ENCODE data around the gene RNF181.
"Not testable (repeated sequence)": the region's sequence is repeated elsewhere in the genome, so short reads cannot be mapped to it uniquely, and the experiment has no call there.

RNF181 gene

DNA sequence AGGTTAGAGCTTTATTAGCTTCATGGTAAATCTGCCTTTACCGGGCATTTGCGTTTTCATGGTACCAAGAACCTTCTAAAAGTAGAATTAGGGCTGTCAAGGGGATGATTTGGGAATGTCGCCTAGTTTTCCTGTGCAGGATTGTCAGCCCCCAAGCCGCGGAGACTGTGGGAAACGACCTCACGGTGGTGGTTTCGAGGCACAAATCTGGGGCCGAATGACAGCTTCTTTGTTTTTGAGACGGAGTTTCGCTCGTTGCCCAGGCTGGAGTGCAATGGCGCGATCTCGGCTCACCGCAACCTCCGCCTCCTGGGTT lies 19.8 kb downstream of the RNF181 start:
- DNase-seq: no peak

DNA sequence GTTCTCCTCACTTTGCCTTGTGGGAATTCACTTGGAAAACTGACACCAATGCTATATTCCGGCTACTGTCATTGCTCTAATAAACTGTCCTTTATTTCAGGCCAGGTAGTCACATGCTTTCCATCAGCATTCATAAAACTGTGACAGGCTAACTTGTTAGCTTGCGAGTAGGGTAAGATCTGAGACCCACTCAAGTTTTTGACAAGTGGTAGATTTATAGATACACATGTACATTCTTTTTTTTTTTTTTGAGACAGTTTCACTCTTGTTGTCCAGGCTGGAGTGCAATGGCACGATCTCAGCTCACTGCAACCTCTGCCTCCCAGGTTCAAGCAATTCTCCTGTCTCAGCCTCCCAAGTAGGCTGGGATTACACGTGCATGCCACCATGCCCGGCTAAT lies 22.2 kb downstream of the RNF181 start:
- DNase-seq: not testable (repeated sequence)

DNA sequence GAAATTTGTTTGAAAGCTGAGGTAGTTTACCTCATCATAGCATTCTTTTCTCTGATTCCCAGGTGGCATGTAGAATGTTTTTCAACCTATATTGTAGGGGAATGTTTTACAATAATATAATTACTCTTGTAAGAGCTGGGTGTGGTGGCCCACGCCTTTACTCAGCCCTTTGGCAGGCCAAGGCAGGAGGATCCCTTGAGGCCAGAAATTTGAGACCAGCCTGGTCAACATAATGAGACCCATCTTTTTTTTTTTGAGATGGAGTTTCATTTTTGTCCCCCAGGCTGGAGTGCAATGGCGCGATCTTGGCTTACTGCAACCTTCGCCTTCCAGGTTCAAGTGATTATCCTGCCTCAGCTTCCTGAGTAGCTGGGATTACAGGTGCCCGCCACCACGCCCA lies 24.1 kb downstream of the RNF181 start:
- no peak for DNase-seq

DNA sequence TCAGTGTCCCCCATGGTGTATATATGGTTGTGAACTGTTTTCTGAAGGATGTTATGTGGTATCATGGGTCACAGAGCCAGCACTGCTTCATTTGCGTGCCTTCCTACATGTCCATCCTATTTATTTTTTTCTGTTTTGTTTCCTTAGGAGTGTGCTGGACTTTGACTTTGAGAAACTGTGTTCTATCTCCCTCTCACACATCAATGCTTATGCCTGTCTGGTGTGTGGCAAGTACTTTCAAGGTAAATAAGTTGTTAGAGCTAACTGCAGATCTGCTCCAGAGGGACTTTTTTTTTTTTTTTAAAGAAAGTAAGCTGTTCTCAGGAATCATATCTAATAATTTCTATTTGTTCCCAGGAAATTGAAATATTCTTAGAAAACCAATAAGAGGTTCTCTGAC lies 25.8 kb downstream of the RNF181 start:
- DNase-seq: no peak

DNA sequence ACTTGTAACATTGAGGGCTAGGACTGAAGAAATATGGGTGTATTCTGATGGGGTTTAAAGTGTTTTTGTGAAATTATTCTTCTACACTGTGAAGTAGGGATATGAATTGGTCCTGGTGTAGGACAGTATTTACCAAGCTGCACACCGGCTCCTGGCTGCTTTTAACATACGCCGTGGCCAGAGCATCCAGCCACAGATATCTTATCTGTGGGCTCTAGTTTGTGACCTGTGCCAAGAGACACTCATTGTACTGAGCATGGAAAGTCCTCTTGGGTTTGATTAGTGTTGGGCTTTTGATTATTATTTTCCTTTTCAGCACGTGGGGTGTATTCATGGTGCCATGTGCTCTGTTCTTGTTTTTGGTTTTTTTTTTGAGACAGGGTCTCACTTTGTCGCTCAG lies 28.4 kb downstream of the RNF181 start:
- DNase-seq: no peak

DNA sequence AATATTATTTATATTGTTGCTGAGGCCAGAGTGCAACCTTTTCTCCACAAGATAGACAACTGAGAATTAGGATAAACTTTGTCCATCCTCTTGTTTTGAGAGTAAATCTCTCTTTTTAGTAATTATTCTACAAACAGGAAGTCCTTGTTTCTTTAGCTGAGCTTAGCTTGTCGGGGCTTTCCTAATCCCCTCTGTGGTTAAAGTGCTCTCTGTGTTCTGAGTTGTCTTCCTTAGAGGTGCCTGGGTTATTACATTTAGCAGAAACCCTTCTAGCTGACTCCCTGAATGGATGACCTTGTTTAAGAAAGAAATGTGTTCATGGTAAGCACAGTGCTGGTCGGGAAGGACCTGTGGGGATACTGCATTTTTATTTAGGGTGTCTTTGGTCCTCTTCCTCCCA lies 33.1 kb downstream of the RNF181 start:
- DNase-seq: no peak

DNA sequence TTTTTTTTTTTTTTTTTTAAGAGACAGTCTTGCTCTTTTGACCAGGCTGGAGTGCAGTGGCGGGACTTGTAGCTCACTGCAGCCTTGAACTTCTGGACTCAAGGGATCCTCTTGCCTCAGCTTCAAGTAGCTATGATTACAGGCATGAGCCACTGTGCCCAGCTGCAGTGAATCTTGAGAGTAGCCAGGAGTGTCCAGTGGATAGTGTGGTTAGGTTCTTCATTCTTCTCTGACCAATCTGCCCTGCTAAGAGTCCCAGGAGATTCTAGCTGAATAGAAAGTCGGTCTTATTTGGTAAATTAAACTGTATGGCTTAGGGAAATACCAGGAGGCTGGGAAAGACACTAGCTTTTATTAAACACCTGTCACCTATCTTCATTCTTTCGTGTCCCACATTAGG lies 35.8 kb downstream of the RNF181 start:
- DNase-seq: no peak

DNA sequence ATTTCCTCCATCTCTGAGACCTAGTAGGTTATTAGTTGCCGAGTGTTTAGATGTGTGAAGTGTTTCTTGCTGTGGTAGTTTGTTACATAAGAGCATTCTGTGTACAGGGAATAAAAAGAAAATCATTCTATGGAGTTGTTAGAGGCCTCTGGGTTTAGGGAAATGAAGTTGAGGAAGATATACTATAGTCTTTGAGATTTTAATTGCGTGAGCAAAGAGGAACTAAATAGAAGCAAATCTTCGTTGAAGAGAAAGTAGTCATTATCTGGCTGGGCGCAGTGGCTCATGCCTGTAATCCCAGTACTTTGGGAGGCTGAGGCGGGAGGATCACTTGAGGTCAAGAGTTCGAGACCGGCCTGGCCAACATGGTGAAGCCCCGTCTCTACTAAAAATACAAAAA lies 39.5 kb downstream of the RNF181 start:
- no peak for DNase-seq

DNA sequence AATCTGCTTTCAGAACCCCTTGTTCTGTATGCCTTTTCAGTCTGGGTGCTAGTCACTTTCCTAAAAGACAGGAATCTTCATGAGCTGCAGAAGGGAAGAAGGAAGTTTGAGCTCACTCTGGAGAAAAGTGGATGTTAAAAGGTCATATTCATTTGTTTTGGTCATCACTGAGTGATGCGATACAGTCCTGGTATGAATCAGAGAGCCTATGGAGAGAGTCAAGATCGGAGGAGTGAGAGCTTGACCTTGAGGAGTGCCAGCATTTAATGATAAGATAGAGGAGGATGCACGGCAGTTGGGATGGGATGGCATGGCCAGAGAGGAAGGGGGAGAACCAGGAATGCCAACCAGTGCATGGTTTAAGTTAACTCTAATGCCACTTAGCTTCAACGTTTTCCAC lies 40.1 kb downstream of the RNF181 start:
- DNase-seq: no peak

DNA sequence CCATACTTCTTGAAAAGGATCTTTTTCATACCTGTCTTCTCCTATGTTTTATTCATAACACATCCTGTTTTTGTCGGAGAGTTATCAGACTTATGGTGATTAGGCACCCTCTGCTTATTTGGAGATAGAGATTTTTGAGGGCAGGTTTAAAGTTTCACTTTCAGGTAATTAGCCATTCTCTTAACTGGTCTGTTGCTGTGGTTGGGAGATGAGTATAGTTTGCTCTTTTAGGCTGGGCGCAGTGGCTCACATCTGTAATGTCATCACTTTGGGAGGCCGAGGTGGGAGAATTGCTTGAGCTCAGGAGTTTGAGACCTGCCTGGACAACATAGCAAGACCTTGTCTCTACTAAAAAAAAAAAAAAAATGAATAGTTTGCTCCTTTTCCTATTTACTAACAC lies 47.2 kb downstream of the RNF181 start:
- DNase-seq: no peak

DNA sequence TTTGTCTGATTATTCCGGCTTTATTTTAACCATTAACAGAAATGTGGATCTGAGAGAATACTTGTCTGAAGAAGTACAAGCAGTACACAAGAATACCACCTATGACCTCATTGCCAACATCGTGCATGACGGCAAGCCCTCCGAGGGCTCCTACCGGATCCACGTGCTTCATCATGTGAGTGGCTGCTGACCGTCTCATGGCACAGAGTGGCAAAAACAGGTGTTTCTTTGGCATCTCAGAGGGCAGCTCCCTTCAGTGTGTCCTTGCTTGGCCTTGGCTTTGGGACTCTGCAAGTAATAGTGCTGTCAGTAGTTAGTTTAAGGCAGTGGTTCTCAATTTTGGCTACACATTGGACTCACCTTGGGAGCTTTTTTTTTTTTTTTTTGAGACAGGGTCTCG lies 49.4 kb downstream of the RNF181 start:
- DNase-seq: no peak

DNA sequence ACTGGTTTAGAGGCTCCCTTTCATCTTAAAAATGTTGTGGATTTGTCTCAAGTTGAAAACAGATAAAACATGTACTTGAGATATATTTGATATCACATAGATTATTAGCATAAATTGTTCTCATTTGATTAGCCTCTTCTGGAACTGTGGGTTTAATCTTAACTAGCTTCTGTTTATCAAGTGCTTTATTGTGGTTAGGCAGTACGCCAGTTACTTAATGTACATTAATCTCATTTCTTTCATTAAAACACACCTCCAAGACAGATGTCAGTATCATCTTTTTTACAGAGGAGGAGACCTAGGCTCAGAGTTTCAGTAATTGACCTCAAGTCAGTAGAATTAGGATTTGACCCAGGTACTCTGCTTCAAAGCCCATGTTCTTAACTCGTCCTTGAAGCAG lies 50.6 kb downstream of the RNF181 start:
- no peak for DNase-seq

All from islet precursor cell (in vitro differentiated cells).